GM23338 (cell line): ENCODE results near the gene FKBP8. TPM values are rescaled to one million over a fixed set of nuclear protein-coding genes. Genes with fewer than 3 reads are reported as not detected.

Experiments used
- ATAC-seq: fragments of 200-7000 bp; cut with Tn5 transposase; 3 replicates; pipeline ENCODE4 v1.9.1; 2020
- DNase-seq: peaks from one replicate; pipeline ENCODE4 v3.0.0-alpha.2; 2015; ENCODE audit warnings: low spot score
- H2AFZ ChIP-seq: fragments of 200-600 bp; sonication (generic); 2 replicates; pipeline ENCODE4 v1.8.0; 2016; ENCODE audit warnings: antibody characterized with exemption, mild to moderate bottlenecking, moderate library complexity
- H3F3A ChIP-seq: fragments of 200-600 bp; sonication (generic); replicated peaks from 2 replicates; pipeline ENCODE4 v1.8.0; 2017; ENCODE audit warnings: antibody characterized with exemption, mixed run types, low read depth
- H3K27ac ChIP-seq: fragments of 200-600 bp; sonication (generic); 2 replicates; pipeline ENCODE4 v1.6.1; 2016; ENCODE audit warnings: low read depth
- H3K27me3 ChIP-seq: fragments of 200-600 bp; sonication (generic); 2 replicates; pipeline ENCODE4 v1.8.0; 2016; ENCODE audit warnings: mild to moderate bottlenecking, mixed run types, moderate library complexity; ENCODE audit not compliant: insufficient read depth
- H3K36me3 ChIP-seq: fragments of 200-600 bp; sonication (generic); 2 replicates; pipeline ENCODE4 v1.8.0; 2016; ENCODE audit warnings: mild to moderate bottlenecking; ENCODE audit not compliant: insufficient read depth
- H3K4me1 ChIP-seq: fragments of 200-600 bp; sonication (generic); 2 replicates; pipeline ENCODE4 v1.8.0; 2016; ENCODE audit warnings: mild to moderate bottlenecking, moderate library complexity; ENCODE audit not compliant: insufficient read depth
- H3K4me2 ChIP-seq: fragments of 200-600 bp; sonication (generic); 2 replicates; pipeline ENCODE4 v1.7.1; 2017; ENCODE audit warnings: mixed run types
- H3K4me3 ChIP-seq: fragments of 200-600 bp; sonication (generic); 2 replicates; pipeline ENCODE4 v1.6.1; 2016; ENCODE audit warnings: mixed run types
- H3K79me2 ChIP-seq: fragments of 200-600 bp; sonication (generic); replicated peaks from 2 replicates; pipeline ENCODE4 v1.8.0; 2017; ENCODE audit warnings: mild to moderate bottlenecking; ENCODE audit not compliant: insufficient read depth
- H3K9me2 ChIP-seq: fragments of 200-600 bp; sonication (generic); 2 replicates; pipeline ENCODE4 v1.8.0; 2017; ENCODE audit not compliant: insufficient read depth
- H4K20me1 ChIP-seq: fragments of 200-600 bp; sonication (generic); replicated peaks from 2 replicates; pipeline ENCODE4 v1.8.0; 2017; ENCODE audit warnings: mild to moderate bottlenecking; ENCODE audit not compliant: insufficient read depth
- H3K27ac Mint-ChIP-seq: 2 replicates; pipeline ENCODE4 v1.8.0; 2020; ENCODE audit warnings: inconsistent platforms, mild to moderate bottlenecking, moderate library complexity, mixed read lengths
- H3K27me3 Mint-ChIP-seq: 3 replicates; pipeline ENCODE4 v1.8.0; 2022; ENCODE audit warnings: low read depth, mild to moderate bottlenecking, moderate library complexity, mixed read lengths, inconsistent platforms; ENCODE audit not compliant: insufficient read depth, poor library complexity
- H3K36me3 Mint-ChIP-seq: 3 replicates; pipeline ENCODE4 v1.8.0; 2021; ENCODE audit warnings: low read depth, mild to moderate bottlenecking, inconsistent platforms, moderate library complexity, mixed read lengths
- H3K4me1 Mint-ChIP-seq: 3 replicates; pipeline ENCODE4 v1.8.0; 2020; ENCODE audit warnings: mild to moderate bottlenecking, inconsistent platforms, mixed read lengths
- H3K4me3 Mint-ChIP-seq: 3 replicates; pipeline ENCODE4 v1.8.0; 2021; ENCODE audit warnings: moderate library complexity, mild to moderate bottlenecking, inconsistent platforms, mixed read lengths
- H3K9me3 Mint-ChIP-seq: 3 replicates; pipeline ENCODE4 v1.8.0; 2020; ENCODE audit warnings: moderate library complexity, mild to moderate bottlenecking, inconsistent platforms, mixed read lengths
- CREB1 ChIP-seq: fragments of 250-450 bp; sonication (Bioruptor Pico); IDR thresholded peaks from 2 replicates; pipeline ENCODE4 v1.5.0; 2020; ENCODE audit warnings: low read depth, mild to moderate bottlenecking, moderate library complexity
- CTCF ChIP-seq, 2 experiments: fragments of 200-600 bp in 1 of 2; sonication (generic) in 1 of 2; conservative IDR thresholded peaks; 2 replicates each; pipeline versions ENCODE4 v1.5.1 to v1.6.1; 2016 to 2017; ENCODE audit warnings: antibody characterized with exemption in 2 of 2, low read depth in 2 of 2, mild to moderate bottlenecking in 2 of 2, moderate library complexity in 1 of 2
- ETS1 ChIP-seq: IDR thresholded peaks from 2 replicates; pipeline ENCODE4 v1.6.1; 2016; ENCODE audit warnings: antibody characterized with exemption
- JUNB ChIP-seq: IDR thresholded peaks from one replicate; pipeline ENCODE4 v1.6.1; 2016; ENCODE audit warnings: antibody characterized with exemption; ENCODE audit not compliant: unreplicated experiment
- NANOG ChIP-seq: IDR thresholded peaks from 2 replicates; pipeline ENCODE4 v1.6.1; 2016; ENCODE audit warnings: antibody characterized with exemption, borderline replicate concordance
- POLR2AphosphoS5 ChIP-seq: IDR thresholded peaks from 2 replicates; pipeline ENCODE4 v1.6.1; 2016; ENCODE audit warnings: antibody characterized with exemption, low read depth
- REST ChIP-seq: IDR thresholded peaks from one replicate; pipeline ENCODE4 v1.6.1; 2018; ENCODE audit warnings: antibody characterized with exemption; ENCODE audit not compliant: unreplicated experiment
- ZNF114 ChIP-seq: fragments of 250-450 bp; sonication (Bioruptor Pico); IDR thresholded peaks from 2 replicates; pipeline ENCODE4 v1.5.0; 2020; ENCODE audit warnings: mild to moderate bottlenecking, moderate library complexity
- ZNF331 ChIP-seq: fragments of 250-450 bp; sonication (Bioruptor Pico); IDR thresholded peaks from 2 replicates; pipeline ENCODE4 v1.5.0; 2020; ENCODE audit warnings: low read depth, mild to moderate bottlenecking, moderate library complexity
- ZNF462 ChIP-seq: fragments of 250-450 bp; sonication (Bioruptor Pico); IDR thresholded peaks from 2 replicates; pipeline ENCODE4 v1.5.0; 2020; ENCODE audit warnings: mild to moderate bottlenecking, moderate library complexity
- polyA plus RNA-seq: library from polyadenylated mRNA; unstranded; fragments of >200 nt; fragmentation: Nextera tagmentation; extraction: Ambion mirVana; gene quantifications from 2 replicates; pipeline ENCODE4 v1.2.1, GENCODE V29; 2016
- total RNA-seq: library from RNA; depleted of rRNA; stranded (reverse); fragments of >200 nt; shearing (Covaris generic); gene quantifications from 2 replicates; pipeline ENCODE4 v1.2.3, GENCODE V29; 2014

FKBP8 gene
- total and polyA plus RNA-seq, 2 experiments from 2014 or later, result 158 to 367 TPM

GRCh38 chr19:18538115-18538514 is 5.3 kb downstream of the FKBP8 start (continued):
- no peak for TF ChIP-seq REST
- TF ChIP-seq NANOG, result no peak
- no peak for TF ChIP-seq CTCF (conservative IDR thresholded peaks at IDR 0.05; ENCODE audit: low read depth in 2 of 2)
- TF ChIP-seq ZNF114 (CRISPR knock-in tag), result no peak

- Mint-ChIP-seq H3K36me3 (peaks cover 77% of the 10 kb centered on the region), H3K27ac (no peak overlapping the region), H3K9me3 (no peaks in the 10 kb centered on the region; the same call in 2 of the 3 replicates), H3K27me3 (peaks cover 4% of the 10 kb centered on the region), H3K4me1 (peaks cover under 1% of the 10 kb centered on the region; the same call in 1 of the 3 replicates), H3K4me3 (no peak overlapping the region)
- Histone ChIP-seq H3K36me3 (peaks cover 19% of the 10 kb centered on the region), H4K20me1 (no peaks in the 10 kb centered on the region; the same call in 1 of the 2 replicates), H3K4me1 (no peaks in the 10 kb centered on the region), H3K79me2 (peaks cover 7% of the 10 kb centered on the region), H3K4me3 (no peak overlapping the region), H3K4me2 (no peak overlapping the region), H3K27me3 (no peaks in the 10 kb centered on the region), H3K27ac (no peak overlapping the region), H3K9me2 (no peaks in the 10 kb centered on the region), H2AFZ (no peak overlapping the region), H3F3A (peaks cover 18% of the 10 kb centered on the region)
- no peak for ATAC-seq
- DNase-seq, result no peak
- TF ChIP-seq POLR2AphosphoS5 (no peak), CREB1 (CRISPR knock-in tag) (no peak), JUNB (no peak), CTCF (conservative IDR thresholded peaks at IDR 0.05; ENCODE audit: low read depth in 2 of 2) (no peak), ZNF114 (CRISPR knock-in tag) (no peak), NANOG (no peak), ZNF331 (CRISPR knock-in tag) (no peak), ETS1 (no peak), ZNF462 (CRISPR knock-in tag) (no peak)
Measured at GRCh38 chr19:18537431-18537830, 5.9 kb downstream of the FKBP8 start.
